C4-2B (cell line): ENCODE measurements around the gene KSR2.

Experiments used
- H3K27ac ChIP-seq: fragments of 450-650 bp; 2 replicates; pipeline ENCODE4 v1.5.1; 2017
- CTCF ChIP-seq: fragments of 450-650 bp; conservative IDR thresholded peaks from 2 replicates; pipeline ENCODE4 v1.5.1; 2017; ENCODE audit warnings: mild to moderate bottlenecking
- ZFX ChIP-seq: fragments of 450-650 bp; IDR thresholded peaks from 2 replicates; pipeline ENCODE4 v1.6.1; 2017

The KSR2 gene

DNA sequence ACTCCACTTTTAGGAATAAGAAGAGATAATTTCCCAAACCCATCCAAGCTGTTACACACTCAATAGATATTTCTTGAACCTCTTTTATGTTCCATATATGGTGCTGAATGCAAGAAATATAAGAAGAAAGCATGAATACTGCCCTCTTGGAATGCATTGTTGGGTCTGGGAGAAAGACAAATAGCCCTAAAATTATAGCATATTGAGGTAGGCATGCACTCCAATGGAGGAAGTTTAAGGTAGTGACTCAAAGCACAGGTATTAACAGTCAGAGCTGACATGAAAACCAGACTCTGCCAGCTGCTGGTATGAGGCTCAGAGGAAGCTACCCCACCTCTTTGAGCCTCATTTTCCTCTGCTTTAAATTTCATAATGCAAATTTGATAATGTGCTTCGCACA, 346.0 kb downstream of the KSR2 start:
- no peak for TF ChIP-seq CTCF
- TF ChIP-seq ZFX, result no peak
- H3K27ac ChIP-seq, result no peak overlapping the region

DNA sequence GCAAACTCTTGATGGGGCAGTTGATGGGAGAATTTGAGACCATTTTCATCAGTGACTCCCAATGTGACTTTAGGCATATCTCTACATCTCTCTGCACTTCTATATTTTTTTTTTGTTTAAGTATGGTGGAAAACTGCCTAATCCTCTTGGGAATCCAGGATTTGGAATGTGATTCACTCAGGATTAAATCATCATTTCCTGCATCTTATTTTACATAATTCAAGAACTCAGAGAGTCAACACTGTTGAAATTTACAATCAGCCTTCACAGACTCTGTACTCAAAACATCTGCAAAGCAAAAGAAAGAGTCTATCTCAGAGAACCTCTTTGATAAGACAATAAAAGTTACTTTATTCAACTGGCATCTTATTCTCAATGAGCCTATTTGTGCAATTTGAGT, 346.7 kb downstream of the KSR2 start:
- TF ChIP-seq ZFX, result no peak
- TF ChIP-seq CTCF, result no peak
- no peak overlapping the region for H3K27ac ChIP-seq

DNA sequence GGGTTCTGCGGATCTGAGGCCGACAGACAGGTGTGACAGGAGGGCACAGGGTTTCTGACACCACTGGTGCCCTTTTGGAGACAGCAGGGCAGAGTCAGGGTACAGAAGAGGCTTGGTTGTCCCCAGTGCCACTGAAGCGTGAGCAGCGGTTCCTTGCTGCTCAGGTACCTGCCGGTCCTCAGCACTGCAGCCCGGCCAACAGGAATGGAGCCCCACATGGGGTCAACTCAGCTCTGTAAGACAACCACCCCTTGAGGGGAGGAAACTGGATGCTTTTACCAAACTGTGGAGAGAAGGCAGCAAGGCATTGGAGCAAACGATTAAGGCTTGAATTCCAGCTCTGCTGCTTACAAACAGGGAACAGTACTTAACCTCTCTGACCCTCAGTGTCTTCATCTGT, 361.0 kb downstream of the KSR2 start:
- no peak for TF ChIP-seq ZFX
- no peak for TF ChIP-seq CTCF

DNA sequence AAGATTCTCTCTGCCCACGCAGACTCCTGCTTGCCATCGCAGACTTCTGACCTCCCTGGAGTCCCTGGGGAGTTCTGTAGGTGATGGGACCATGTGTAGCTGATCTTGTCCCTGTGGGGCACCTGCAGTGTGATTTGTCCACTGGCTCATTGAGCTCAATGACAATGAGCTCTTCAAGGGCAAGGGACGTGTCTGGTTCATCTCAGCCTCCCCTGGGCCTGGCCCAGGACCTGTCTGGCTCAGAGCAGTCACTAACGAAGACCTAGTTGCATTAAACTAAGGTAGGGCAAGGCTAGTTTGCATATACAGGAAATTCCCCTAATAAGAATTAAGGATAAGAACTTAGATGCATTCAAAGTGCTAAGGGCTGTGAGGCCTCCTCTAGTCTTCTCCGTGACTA, 361.8 kb downstream of the KSR2 start:
- H3K27ac ChIP-seq, result no peak overlapping the region
- TF ChIP-seq CTCF (no peak), ZFX (no peak)

More for the DNA sequence above, 361.0 kb downstream of the KSR2 start:
- no peak overlapping the region for H3K27ac ChIP-seq

DNA sequence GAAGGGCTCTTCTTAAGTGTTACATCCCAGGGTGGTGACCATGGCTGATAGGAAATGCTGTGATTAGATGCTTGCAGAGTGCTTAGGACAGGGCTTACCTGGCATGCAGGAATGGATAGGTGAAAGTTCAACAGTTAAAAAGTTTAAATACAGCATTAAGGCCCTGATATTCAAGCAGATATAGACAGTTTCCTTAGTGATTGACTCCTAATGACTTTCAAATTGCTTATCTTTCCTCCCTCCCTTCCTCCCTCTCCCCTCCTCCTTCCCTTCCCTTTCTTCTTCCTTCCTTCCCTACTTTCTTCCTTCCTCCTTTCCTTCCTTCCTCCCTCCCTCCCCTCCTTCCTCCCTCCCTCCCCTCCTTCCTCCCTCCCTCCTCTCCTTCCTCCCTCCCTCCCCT, 362.8 kb downstream of the KSR2 start:
- no peak for TF ChIP-seq ZFX
- no peak overlapping the region for H3K27ac ChIP-seq

- TF ChIP-seq ZFX, result no peak
- TF ChIP-seq CTCF, result no peak
- H3K27ac ChIP-seq, result no peak overlapping the region
Observed at GRCh38 chr12:117603316-117604113, 365.3 kb downstream of the KSR2 start.

DNA sequence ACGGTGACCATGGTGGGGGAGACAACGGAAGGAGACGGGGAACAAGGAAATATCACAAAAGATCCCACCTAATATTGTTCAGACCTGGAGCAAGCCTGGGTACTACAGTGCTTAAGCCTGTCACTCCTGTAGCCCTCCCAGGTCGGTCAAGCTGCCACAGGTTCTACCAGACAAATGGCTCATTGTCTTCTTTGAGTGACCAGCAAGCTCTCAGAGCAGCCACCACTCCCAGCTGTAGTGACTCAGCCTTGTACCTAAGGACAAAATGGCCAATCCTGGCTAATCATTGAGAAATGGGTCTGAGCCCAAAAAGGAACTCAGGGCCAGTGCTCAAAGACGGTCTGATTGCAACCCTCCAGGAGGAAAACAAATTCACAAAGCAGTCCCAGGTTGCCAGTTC, 368.9 kb downstream of the KSR2 start:
- TF ChIP-seq ZFX, result no peak
- TF ChIP-seq CTCF, result no peak
- H3K27ac ChIP-seq, result no peak overlapping the region

DNA sequence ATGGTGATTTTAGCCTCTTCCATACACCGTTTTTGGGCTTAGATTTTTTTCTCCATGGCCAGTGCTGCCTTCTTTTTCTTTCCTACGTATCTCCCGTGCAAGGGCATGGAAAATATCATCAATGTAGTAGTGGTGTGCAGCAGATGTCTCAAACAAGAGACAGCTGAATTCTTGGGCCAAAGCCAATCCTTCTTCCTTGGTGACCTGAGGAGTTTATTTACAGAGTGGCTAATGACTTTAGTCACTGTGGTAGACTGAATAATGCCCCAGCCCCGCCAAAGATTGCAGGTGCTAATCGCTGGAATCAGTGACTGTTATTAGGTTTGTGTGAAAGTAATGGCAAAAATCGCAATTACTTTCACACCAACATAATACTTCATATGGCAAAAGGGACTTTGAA, 371.8 kb downstream of the KSR2 start:
- TF ChIP-seq ZFX, result no peak
- TF ChIP-seq CTCF, result no peak
- H3K27ac ChIP-seq, result no peak overlapping the region
